ENCODE data around the gene TBX19.
"Not testable (repeated sequence)": the region's sequence is repeated elsewhere in the genome, so short reads cannot be mapped to it uniquely, and the experiment has no call there.

TBX19 gene

DNA sequence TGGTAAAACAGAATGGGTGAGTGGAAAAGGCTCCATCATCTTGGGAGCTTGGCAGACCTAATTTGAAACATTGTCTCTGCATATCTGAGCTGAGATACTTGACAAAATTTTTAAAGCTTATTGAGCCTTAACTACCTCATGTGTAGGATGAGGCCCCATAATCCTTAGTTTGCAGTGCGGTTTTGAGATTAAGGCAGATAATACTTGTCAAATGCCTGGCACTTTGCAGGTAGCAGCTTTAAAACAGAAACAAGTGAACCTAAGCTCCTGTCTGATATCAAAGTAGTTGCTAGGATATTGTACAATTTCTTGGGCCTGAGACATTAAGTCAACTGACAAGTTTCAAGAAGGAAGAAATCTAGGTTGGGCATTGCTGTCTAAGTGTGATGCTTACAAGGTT, 65.3 kb downstream of the TBX19 start:
- Histone ChIP-seq H3K23ac (ENCODE audit: low read length in 2 of 2) (no peak overlapping the region), H2BK15ac (ENCODE audit: low read depth, poor library complexity, severe bottlenecking) (no peak overlapping the region), H3K27ac (ENCODE audit: low read length, poor library complexity, severe bottlenecking) (no peak overlapping the region), H2BK120ac (ENCODE audit: low read depth, low read length) (no peak overlapping the region), H2AFZ (ENCODE audit: low read depth, low read length) (no peak overlapping the region), H3K4ac (ENCODE audit: low read depth in 1 of 2, low read length in 2 of 2) (no peak overlapping the region), H2AK5ac (ENCODE audit: low read length, severe bottlenecking) (no peak overlapping the region), H3K4me3 (ENCODE audit: insufficient read depth in 1 of 2, low read depth in 1 of 2, low read length in 2 of 2) (no peak overlapping the region), H3K4me1 (ENCODE audit: control insufficient read depth, insufficient read depth, low read depth, low read length) (peaks cover 3% of the 10 kb centered on the region), H4K8ac (ENCODE audit: low read length) (no peak overlapping the region), H2BK5ac (ENCODE audit: low read depth, low read length, poor library complexity, severe bottlenecking) (no peak overlapping the region), H3K9ac (ENCODE audit: low read length) (no peak overlapping the region), H2BK12ac (ENCODE audit: low read length in 2 of 2) (no peak overlapping the region), H3K36me3 (ENCODE audit: control insufficient read depth in 1 of 2, insufficient read depth in 2 of 2, low read depth in 1 of 2, low read length in 2 of 2) (no peaks in the 10 kb centered on the region), H3K9me3 (ENCODE audit: control insufficient read depth, low read length) (no peaks in the 10 kb centered on the region), H4K91ac (ENCODE audit: low read length) (no peak overlapping the region), H3K79me1 (replicated peaks; ENCODE audit: low read length, poor library complexity, severe bottlenecking) (no peaks in the 10 kb centered on the region), H3K4me2 (ENCODE audit: low read length, poor library complexity, severe bottlenecking) (no peak overlapping the region), H3K27me3 (ENCODE audit: control insufficient read depth in 1 of 2, insufficient read depth in 1 of 2, low read length in 2 of 2) (no peaks in the 10 kb centered on the region), H3K14ac (ENCODE audit: low read length in 2 of 2) (no peak overlapping the region), H3K18ac (ENCODE audit: low read depth in 1 of 2, low read length in 2 of 2) (no peak overlapping the region)
- WGBS: 100% methylated on average over 1 of the region's 1 CpG
- no peak for DNase-seq

DNA sequence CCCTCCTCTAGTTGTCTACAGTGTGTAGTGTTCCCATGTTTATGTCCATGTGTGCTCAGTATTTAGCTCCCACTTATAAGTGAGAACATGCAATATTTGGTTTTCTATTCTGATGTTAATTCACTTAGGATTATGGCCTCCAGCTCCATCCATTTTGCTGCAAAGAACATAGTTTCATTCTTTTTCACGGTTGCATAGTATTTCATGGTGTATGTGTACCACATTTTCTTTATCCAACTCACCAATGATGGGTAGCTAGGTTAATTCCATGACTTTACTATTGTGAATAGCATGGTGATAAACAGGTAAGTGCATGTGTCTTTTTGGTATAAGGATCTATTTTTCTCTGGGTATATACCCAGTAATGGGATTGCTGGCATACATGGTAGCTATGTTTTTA, 67.0 kb downstream of the TBX19 start:
- H3K9ac ChIP-seq (ENCODE audit: low read length): peak overlapping the region; percentile 73
- no peak overlapping the region for H2AK5ac ChIP-seq (ENCODE audit: low read length, severe bottlenecking)
- H4K8ac ChIP-seq (ENCODE audit: low read length): no peak overlapping the region
- peak overlapping the region in 1 of 2 experiments; percentile 70 for H3K4me3 ChIP-seq (ENCODE audit: insufficient read depth in 1 of 2, low read depth in 1 of 2, low read length in 2 of 2)
- no peak overlapping the region for H2BK12ac ChIP-seq (ENCODE audit: low read length in 2 of 2)
- no peak overlapping the region for H3K14ac ChIP-seq (ENCODE audit: low read length in 2 of 2)
- no peak overlapping the region for H2BK120ac ChIP-seq (ENCODE audit: low read depth, low read length)
- no peak overlapping the region for H3K18ac ChIP-seq (ENCODE audit: low read depth in 1 of 2, low read length in 2 of 2)
- H3K4me1 ChIP-seq (ENCODE audit: control insufficient read depth, insufficient read depth, low read depth, low read length): peaks cover under 1% of the 10 kb centered on the region
- no peak overlapping the region for H3K27ac ChIP-seq (ENCODE audit: low read length, poor library complexity, severe bottlenecking)
- H4K91ac ChIP-seq (ENCODE audit: low read length): no peak overlapping the region
- WGBS: 100% methylated on average over 1 of the region's 1 CpG
- H2AFZ ChIP-seq (ENCODE audit: low read depth, low read length): no peak overlapping the region
- H3K4ac ChIP-seq (ENCODE audit: low read depth in 1 of 2, low read length in 2 of 2): no peak overlapping the region
- no peak overlapping the region for H2BK5ac ChIP-seq (ENCODE audit: low read depth, low read length, poor library complexity, severe bottlenecking)
- H3K36me3 ChIP-seq (ENCODE audit: control insufficient read depth in 1 of 2, insufficient read depth in 2 of 2, low read depth in 1 of 2, low read length in 2 of 2): no peaks in the 10 kb centered on the region
- no peak overlapping the region for H3K23ac ChIP-seq (ENCODE audit: low read length in 2 of 2)
- no peaks in the 10 kb centered on the region for H3K9me3 ChIP-seq (ENCODE audit: control insufficient read depth, low read length)
- no peak for DNase-seq
- no peaks in the 10 kb centered on the region for H3K27me3 ChIP-seq (ENCODE audit: control insufficient read depth in 1 of 2, insufficient read depth in 1 of 2, low read length in 2 of 2)
- H2BK15ac ChIP-seq (ENCODE audit: low read depth, poor library complexity, severe bottlenecking): no peak overlapping the region
- no peaks in the 10 kb centered on the region for H3K79me1 ChIP-seq (replicated peaks; ENCODE audit: low read length, poor library complexity, severe bottlenecking)
- H3K4me2 ChIP-seq (ENCODE audit: low read length, poor library complexity, severe bottlenecking): no peak overlapping the region

DNA sequence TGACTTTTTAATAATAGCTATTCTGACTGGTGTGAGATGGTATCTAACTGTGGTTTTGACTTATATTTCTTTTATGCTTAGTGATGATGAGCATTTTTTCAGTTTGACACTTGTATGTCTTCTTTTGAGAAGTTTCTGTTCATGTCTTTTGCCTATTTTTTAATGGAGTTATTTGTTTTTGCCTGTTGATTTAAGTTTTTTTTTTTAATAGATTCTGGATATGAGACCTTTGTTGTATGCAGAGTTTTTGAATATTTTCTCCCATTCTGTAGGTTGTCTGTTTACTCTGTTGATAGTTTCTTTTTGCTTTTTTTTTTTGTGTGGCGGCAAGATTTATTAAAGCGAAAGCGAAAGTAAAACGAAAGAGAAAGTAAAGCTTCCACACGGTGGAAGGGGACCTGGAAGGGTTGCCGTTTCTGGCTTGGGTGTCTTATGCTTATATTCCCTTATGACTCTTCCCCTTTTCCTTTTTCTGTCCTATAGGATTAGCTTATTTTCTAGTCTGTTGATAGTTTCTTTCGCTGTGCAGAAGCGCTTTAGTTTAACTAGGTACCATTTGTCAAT, 67.6 kb downstream of the TBX19 start:
- Histone ChIP-seq H3K4ac (ENCODE audit: low read depth in 1 of 2, low read length in 2 of 2) (no peak overlapping the region), H2AFZ (ENCODE audit: low read depth, low read length) (no peak overlapping the region), H2BK15ac (ENCODE audit: low read depth, poor library complexity, severe bottlenecking) (no peak overlapping the region), H3K23ac (ENCODE audit: low read length in 2 of 2) (no peak overlapping the region), H3K27me3 (ENCODE audit: control insufficient read depth in 1 of 2, insufficient read depth in 1 of 2, low read length in 2 of 2) (no peaks in the 10 kb centered on the region), H3K4me2 (ENCODE audit: low read length, poor library complexity, severe bottlenecking) (no peak overlapping the region), H2BK12ac (ENCODE audit: low read length in 2 of 2) (no peak overlapping the region), H4K91ac (ENCODE audit: low read length) (no peak overlapping the region), H3K4me1 (ENCODE audit: control insufficient read depth, insufficient read depth, low read depth, low read length) (no peaks in the 10 kb centered on the region), H3K4me3 (ENCODE audit: insufficient read depth in 1 of 2, low read depth in 1 of 2, low read length in 2 of 2) (peak overlapping the region in 1 of 2 experiments; percentile 70), H3K9me3 (ENCODE audit: control insufficient read depth, low read length) (no peaks in the 10 kb centered on the region), H4K8ac (ENCODE audit: low read length) (no peak overlapping the region), H3K27ac (ENCODE audit: low read length, poor library complexity, severe bottlenecking) (no peak overlapping the region), H3K9ac (ENCODE audit: low read length) (peak overlapping the region; percentile 73), H3K14ac (ENCODE audit: low read length in 2 of 2) (no peak overlapping the region), H2BK5ac (ENCODE audit: low read depth, low read length, poor library complexity, severe bottlenecking) (no peak overlapping the region), H2AK5ac (ENCODE audit: low read length, severe bottlenecking) (no peak overlapping the region), H2BK120ac (ENCODE audit: low read depth, low read length) (no peak overlapping the region), H3K79me1 (replicated peaks; ENCODE audit: low read length, poor library complexity, severe bottlenecking) (no peaks in the 10 kb centered on the region), H3K18ac (ENCODE audit: low read depth in 1 of 2, low read length in 2 of 2) (no peak overlapping the region), H3K36me3 (ENCODE audit: control insufficient read depth in 1 of 2, insufficient read depth in 2 of 2, low read depth in 1 of 2, low read length in 2 of 2) (no peaks in the 10 kb centered on the region)
- 100% methylated on average over 3 of the region's 8 CpGs for WGBS
- DNase-seq: peak; percentile 25

DNA sequence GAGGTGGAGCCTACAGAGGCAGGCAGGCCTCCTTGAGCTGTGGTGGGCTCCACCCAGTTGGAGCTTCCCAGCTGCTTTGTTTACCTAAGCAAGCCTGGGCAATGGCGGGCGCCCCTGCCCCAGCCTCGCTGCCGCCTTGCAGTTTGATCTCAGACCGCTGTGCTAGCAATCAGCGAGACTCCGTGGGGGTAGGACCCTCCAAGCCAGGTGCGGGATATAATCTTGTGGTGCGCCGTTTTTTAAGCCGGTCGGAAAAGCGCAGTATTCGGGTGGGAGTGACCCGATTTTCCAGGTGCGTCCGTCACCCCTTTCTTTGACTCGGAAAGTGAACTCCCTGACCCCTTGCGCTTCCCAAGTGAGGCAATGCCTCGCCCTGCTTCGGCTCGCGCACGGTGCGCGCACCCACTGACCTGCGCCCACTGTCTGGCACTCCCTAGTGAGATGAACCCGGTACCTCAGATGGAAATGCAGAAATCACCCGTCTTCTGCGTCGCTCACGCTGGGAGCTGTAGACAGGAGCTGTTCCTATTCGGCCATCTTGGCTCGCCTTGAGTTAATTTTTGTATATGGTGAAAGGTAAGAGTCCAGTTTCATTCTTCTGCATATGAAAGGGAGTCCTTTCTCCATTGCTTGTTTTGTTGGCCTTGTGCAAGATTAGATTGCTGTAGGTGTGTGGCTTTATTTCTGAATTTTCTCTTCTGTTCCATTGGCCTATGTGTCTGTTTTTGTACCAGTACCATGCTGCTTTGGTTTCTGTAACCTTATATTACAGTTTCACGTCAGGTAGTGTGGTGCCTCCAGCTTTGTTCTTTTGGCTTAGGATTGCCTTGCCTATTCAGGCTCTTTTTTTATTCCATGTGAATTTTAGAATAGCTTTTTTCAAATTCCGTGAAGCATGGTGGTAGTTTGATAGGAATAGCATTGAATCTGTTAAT, 73.9 kb downstream of the TBX19 start:
- H2BK120ac ChIP-seq (ENCODE audit: low read depth, low read length); H2BK12ac ChIP-seq (ENCODE audit: low read length in 2 of 2); H3K18ac ChIP-seq (ENCODE audit: low read depth in 1 of 2, low read length in 2 of 2); H3K4me1 ChIP-seq (ENCODE audit: control insufficient read depth, insufficient read depth, low read depth, low read length); H2AK5ac ChIP-seq (ENCODE audit: low read length, severe bottlenecking); H3K14ac ChIP-seq (ENCODE audit: low read length in 2 of 2); H2AFZ ChIP-seq (ENCODE audit: low read depth, low read length); H3K9ac ChIP-seq (ENCODE audit: low read length); H2BK5ac ChIP-seq (ENCODE audit: low read depth, low read length, poor library complexity, severe bottlenecking); H3K4ac ChIP-seq (ENCODE audit: low read depth in 1 of 2, low read length in 2 of 2); H3K4me2 ChIP-seq (ENCODE audit: low read length, poor library complexity, severe bottlenecking); H2BK15ac ChIP-seq (ENCODE audit: low read depth, poor library complexity, severe bottlenecking); H3K9me3 ChIP-seq (ENCODE audit: control insufficient read depth, low read length); H4K8ac ChIP-seq (ENCODE audit: low read length); H4K91ac ChIP-seq (ENCODE audit: low read length); H3K79me1 ChIP-seq (replicated peaks; ENCODE audit: low read length, poor library complexity, severe bottlenecking); H3K27me3 ChIP-seq (ENCODE audit: control insufficient read depth in 1 of 2, insufficient read depth in 1 of 2, low read length in 2 of 2); H3K27ac ChIP-seq (ENCODE audit: low read length, poor library complexity, severe bottlenecking); H3K36me3 ChIP-seq (ENCODE audit: control insufficient read depth in 1 of 2, insufficient read depth in 2 of 2, low read depth in 1 of 2, low read length in 2 of 2); DNase-seq; H3K4me3 ChIP-seq (ENCODE audit: insufficient read depth in 1 of 2, low read depth in 1 of 2, low read length in 2 of 2); H3K23ac ChIP-seq (ENCODE audit: low read length in 2 of 2): not testable (repeated sequence)
- 91% methylated on average over 36 of the region's 36 CpGs for WGBS
